ENCODE data around the gene DNASE1L1.

Gene DNASE1L1

DNA sequence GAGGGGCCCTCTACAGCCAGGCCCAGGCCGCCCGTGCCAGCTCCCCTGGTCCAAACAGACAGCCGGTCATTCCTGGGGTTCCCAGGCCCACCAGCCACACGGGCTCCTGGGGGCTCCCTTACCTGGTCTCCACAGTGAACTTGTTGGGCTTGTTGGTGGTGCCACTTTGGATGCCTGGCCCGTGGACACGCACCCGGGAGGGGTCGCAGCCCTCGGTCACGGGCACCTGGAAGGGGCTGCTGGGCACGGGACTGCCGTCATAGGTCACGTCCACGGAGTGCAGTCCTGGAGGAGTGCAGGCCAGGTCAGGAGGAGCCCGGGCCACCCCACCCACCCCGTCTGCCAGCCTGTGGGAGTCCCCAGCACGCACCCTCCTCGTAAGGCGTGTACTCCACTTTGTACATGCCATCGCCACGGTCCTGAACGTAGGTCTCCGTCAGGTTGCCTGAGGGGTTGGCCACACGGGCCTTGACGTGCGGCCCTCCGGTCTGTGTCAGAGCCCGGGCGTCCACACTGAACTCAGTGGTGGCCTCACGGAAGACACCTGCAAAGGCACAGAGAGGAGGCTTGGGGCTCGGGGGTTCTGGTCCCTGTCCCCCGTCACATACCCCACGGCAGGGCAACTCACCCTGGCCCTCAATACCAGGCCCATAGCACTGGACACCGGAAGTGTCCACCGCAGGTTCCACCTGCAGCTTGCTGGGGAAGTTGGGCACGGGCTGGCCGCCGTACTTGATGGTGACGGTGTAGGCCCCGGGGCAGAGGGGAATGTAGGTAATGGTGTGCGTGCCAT lies 49.5 kb downstream of the DNASE1L1 start:
- H3K4me3 ChIP-seq (ENCODE audit: low read depth, low read length), result no peak overlapping the region
- TF ChIP-seq, protein P1, sequence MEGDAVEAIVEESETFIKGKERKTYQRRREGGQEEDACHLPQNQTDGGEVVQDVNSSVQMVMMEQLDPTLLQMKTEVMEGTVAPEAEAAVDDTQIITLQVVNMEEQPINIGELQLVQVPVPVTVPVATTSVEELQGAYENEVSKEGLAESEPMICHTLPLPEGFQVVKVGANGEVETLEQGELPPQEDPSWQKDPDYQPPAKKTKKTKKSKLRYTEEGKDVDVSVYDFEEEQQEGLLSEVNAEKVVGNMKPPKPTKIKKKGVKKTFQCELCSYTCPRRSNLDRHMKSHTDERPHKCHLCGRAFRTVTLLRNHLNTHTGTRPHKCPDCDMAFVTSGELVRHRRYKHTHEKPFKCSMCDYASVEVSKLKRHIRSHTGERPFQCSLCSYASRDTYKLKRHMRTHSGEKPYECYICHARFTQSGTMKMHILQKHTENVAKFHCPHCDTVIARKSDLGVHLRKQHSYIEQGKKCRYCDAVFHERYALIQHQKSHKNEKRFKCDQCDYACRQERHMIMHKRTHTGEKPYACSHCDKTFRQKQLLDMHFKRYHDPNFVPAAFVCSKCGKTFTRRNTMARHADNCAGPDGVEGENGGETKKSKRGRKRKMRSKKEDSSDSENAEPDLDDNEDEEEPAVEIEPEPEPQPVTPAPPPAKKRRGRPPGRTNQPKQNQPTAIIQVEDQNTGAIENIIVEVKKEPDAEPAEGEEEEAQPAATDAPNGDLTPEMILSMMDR (IDR thresholded peaks at IDR 0.05; ENCODE audit: low read depth, low read length), result no peak

DNA sequence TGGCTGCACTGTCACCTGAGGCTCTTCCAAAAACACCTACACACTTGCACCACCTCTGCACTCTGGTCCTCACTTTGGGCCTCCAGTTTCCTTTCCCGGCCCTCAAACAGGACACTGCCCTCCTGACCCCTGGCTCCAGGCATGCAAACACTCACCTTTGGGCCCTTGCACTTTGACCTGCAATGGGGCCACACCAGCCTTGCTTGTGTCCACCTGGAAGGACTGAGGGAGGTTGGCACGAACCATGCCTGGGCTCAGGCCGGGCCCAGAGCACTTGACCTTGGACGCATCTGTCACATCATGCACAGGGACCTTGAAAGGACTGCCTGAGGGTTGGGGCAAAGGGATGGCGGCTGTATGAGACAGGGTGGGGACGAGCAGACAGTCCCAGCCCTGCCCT lies 50.2 kb downstream of the DNASE1L1 start:
- TF ChIP-seq, protein P1 (IDR thresholded peaks at IDR 0.05; ENCODE audit: low read depth, low read length), result no peak

GRCh38 chrX:154358011-154358410 lies 51.0 kb downstream of the DNASE1L1 start:
- TF ChIP-seq, protein P1 (IDR thresholded peaks at IDR 0.05; ENCODE audit: low read depth, low read length), result no peak
- no peak overlapping the region for H3K4me3 ChIP-seq (ENCODE audit: low read depth, low read length)

More for the DNA sequence above, 50.2 kb downstream of the DNASE1L1 start:
- no peak overlapping the region for H3K4me3 ChIP-seq (ENCODE audit: low read depth, low read length)

DNA sequence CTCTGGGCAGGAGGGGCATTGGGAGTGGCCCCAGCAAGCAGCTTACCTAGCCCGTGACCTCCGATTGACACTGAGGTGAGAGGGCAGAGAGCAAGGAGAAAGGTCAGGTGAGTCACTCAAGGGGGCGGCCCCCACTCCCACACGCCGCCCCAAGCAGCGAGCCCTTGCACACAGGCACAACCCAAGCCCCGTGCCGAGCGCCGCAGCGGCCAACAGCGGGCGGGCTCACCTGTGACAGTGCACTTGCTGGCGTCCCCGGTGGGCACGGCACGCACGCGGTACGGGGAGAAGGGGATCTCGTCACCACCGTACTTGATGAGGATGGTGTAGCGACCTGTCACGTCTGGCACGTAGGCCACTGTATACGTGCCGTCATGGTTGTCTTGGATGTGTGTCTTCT lies 51.8 kb downstream of the DNASE1L1 start:
- TF ChIP-seq, protein P1 (IDR thresholded peaks at IDR 0.05; ENCODE audit: low read depth, low read length), result no peak
- H3K4me3 ChIP-seq (ENCODE audit: low read depth, low read length), result no peak overlapping the region

DNA sequence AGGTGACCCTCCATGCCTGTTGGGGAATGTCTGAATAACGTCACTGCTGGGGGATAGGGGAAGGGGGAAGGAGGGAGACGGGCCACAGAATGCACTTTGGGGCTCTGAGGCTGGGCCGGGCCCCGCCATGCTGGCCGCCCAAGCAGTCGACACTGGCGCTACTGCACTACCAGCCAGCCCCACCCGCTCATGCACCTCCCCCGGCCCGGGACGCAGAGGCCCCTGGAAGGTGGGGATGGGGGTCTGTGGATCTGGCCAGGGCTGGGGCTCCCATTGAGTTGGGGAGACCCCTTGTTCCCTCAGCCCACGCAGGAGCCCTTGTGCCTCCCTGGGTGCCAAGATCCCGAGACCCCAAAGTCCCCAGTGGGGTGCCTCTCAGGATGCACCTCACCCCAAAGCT lies 52.5 kb downstream of the DNASE1L1 start:
- H3K4me3 ChIP-seq (ENCODE audit: low read depth, low read length), result no peak overlapping the region
- TF ChIP-seq, protein P1 (IDR thresholded peaks at IDR 0.05; ENCODE audit: low read depth, low read length), result no peak

- TF ChIP-seq, protein P1 (IDR thresholded peaks at IDR 0.05; ENCODE audit: low read depth, low read length), result no peak
- no peak overlapping the region for H3K4me3 ChIP-seq (ENCODE audit: low read depth, low read length)
Observed at GRCh38 chrX:154355776-154356140, 53.3 kb downstream of the DNASE1L1 start.

DNA sequence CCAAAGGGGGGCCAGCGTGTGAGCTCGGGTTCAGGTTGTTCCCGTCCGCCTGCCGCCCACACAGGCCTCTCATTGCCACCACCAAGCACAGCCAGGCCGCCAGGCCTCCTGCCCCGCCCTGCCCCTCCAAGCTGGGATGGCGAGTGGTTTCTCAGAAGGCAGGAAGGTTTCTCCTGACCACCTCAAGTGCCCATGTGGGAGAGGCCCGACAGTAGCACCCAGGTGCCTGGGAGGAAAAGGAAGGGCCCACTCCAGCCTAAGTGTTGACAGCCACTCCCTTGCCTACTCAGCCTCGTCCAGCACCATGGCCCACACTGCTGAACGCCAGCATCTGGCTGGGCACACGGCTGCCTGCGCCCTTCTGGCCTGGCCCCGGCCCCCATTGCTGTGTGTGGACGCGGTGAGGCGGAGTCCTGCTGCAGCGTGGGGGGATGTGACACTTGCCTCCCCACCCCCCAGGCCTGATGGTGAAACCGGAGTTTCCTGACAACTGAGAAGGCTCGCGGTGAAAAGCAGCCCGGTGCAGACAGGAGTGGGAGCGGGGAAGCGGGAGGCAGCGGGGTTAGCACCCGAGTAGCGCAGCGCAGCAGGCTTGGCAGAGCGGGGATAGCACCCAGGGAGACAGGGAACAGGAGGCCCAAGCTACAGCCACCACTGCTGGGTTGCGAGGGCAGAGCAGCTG lies 53.8 kb downstream of the DNASE1L1 start:
- TF ChIP-seq, protein P1 (IDR thresholded peaks at IDR 0.05; ENCODE audit: low read depth, low read length), result no peak
- H3K4me3 ChIP-seq (ENCODE audit: low read depth, low read length), result no peak overlapping the region

Data from WI38 (cell line).